ENCODE measurements around the gene PLAC1.

PLAC1 gene

DNA sequence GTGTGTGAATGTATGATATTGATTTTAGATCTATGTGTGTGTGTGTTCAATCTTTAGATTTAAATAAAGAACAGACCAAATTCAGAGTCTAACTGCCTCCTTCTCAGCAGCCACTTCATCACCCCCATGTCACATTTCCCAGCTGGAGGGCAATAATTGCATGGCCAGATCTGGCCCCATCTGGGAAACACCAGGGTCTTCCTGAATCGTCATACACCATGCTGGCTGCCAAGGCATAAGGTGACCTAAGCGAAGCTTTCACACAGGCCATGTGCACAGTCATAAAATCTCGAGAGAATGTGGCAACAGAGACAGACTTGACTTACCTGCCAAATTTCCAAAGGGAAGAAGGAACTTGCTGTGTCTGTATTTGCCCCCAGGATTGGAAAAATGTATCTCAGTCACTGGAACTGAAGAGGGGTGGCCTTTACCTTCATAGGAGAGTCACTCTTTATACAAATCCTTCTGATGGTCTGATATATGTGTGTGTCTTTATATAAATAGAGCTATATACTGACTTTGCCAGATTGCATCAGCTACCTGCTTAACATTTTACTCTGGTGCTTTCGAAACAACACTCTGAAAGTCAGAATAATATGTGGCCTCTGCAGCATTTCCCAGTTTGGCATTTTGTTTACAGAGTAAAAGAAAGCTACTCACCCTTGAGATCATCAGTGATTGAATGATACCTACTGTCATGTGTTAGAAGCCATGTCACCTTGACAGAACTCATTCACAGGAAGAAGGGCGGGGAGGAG lies at the start of gene PLAC1:
Gene PLAC1 (minus strand): TSS at position 470 of the 758 bp plus-strand sequence. CDS start 91,789 bp downstream, outside the sequence.
- DNase-seq = no peak

DNA sequence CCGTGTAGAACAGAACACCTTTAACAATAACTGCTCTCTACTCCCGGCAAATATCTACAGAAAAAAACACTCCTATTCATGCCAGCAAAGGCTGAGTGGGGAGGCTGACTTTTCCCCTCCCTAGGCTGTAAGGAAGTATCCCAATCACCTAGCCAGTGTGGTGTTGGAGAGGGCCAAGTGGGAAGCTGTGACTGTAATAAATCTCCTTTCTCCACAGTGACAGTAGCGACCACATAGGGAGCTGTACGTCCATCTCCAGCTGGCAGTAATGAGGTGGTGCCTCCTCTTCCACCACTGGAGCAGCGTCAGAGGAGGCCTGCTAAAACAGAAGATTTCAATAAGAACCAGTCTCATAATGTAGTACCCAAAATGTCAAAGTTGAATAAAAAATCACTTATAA lies 47.9 kb upstream of the PLAC1 start:
- no peak for DNase-seq

DNA sequence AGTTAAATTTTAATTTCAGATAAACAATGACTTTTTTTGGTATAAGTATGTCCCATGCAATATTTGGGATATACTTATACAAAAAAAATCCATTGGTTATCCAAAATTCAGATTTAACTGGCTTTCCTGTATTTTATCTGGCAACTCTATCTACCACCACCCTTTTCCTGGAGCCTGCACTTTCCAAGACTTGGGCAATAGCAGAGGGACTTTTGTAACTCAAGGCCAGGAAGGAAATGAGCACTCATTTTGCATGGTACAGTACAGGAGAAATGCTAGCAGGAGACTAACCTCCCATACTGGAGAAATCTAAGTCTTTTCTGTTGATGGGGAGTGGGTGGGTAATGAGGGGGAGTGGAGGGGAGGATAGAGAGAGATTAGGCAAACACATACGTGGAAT lies 37.7 kb upstream of the PLAC1 start:
- DNase-seq = no peak

- DNase-seq = no peak
These were observed 36.4 kb upstream of the PLAC1 start for GRCh38 chrX:134694333-134695322.

- no peak for DNase-seq
These were observed 35.4 kb upstream of the PLAC1 start for GRCh38 chrX:134693644-134694043.

DNA sequence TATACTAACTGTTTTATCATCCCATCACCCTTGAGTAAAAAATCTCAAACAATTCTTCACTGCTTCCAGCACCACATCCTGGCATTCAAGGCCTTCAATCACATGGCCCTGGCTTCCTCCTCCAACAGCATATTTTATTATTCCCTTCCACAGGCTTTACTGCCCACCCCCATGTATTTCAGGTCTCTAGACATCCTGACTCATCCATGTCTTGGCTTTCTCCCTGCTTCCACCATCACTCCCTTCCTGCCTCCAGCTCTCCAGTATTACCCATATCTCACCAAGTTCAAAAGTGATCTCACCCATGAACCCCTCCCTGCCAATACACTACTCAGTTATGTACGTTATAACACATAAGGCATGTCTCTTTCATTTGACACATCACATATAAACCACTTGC lies 34.7 kb upstream of the PLAC1 start:
- no peak for DNase-seq

- DNase-seq = no peak
These were observed 34.0 kb upstream of the PLAC1 start for GRCh38 chrX:134692233-134692632.

- DNase-seq = no peak
These were observed 33.2 kb upstream of the PLAC1 start for GRCh38 chrX:134691453-134691852.

DNA sequence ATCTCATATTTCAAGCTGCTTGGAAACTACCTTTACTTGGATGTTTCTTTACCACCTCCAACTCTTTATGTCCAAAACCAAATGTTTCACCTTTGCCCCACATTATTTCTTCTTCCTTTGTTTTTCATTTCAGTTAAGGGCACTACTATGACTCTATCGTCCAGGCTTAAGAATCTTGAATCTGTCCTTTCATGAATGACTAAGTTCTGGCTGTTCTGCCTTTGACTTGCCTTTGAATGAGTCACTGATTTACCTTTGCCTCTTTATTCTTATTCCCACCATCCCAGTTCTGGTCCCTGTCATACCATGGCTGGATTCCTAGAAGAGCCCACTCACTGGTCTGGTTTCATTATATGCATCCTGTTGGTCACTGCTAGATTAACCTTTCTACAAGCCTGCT lies 30.6 kb upstream of the PLAC1 start:
- no peak for DNase-seq

DNA sequence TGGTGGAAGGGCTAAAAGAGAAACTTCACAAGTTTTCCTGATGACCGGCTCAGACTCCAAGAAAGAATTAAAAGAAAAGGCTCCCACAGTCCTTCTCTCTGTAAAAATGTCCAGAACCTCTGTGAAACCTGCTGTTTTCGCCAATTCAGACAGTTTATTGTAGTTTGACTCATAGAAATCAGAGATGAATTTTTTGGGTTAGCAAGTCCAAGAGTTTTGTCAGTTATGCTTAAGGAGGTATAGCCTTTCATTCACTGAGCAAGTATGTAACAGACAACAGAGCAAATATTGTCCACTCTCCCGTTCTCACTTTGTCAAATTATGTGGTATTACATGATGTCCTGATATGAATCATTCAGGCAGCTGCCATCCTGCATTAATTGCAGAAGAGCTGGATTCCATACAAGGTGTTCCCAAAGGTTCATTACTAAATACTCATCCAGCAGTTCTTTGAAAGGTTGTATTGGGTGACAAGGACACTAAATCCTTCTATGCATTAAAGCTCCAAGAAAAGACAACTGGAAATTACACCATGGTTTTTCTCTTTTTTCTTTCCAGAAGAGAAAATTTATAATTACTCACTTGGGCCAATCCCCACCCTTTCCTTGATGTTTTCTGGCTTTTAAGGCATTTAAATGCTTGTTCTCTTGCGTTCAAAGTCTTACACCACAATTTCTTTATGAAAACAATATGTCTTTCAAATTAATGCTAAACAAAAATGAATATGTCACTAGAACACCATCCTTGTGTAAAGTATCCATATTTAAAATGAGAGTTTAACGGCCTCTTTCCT lies 30.0 kb upstream of the PLAC1 start:
- DNase-seq = no peak

GRCh38 chrX:134685668-134686067 lies 27.4 kb upstream of the PLAC1 start:
- DNase-seq = no peak

GRCh38 chrX:134684956-134685355 lies 26.7 kb upstream of the PLAC1 start:
- DNase-seq = no peak

- no peak for DNase-seq
These were observed 25.2 kb upstream of the PLAC1 start for GRCh38 chrX:134683351-134684005.

DNA sequence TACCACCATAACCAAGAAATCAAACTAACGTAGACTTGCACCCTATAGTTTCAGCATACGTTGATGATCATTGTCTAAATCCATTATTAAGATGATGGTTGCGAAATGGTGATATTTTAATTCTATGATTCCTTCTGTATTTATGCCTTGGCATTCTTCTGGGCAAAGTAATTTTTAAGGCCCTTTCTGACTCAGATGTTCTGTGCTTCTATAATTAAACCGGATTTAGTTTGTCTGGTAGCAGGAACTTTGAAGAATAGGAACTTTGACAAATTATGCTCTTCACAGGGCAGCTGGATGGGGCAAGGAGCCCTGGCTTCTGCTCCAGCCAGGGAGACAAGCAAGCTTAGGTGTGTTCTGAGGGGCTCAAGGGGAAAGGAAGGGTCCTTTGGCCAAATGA lies 23.8 kb upstream of the PLAC1 start:
- DNase-seq = no peak

- DNase-seq = no peak
These were observed 21.4 kb upstream of the PLAC1 start for GRCh38 chrX:134679644-134680043.

GRCh38 chrX:134679221-134679620 lies 20.9 kb upstream of the PLAC1 start:
- no peak for DNase-seq

- no peak for DNase-seq
These were observed 19.1 kb upstream of the PLAC1 start for GRCh38 chrX:134677332-134677731.

GRCh38 chrX:134676436-134676835 lies 18.2 kb upstream of the PLAC1 start:
- DNase-seq = no peak

GRCh38 chrX:134673123-134673522 lies 14.9 kb upstream of the PLAC1 start:
- DNase-seq = no peak

DNA sequence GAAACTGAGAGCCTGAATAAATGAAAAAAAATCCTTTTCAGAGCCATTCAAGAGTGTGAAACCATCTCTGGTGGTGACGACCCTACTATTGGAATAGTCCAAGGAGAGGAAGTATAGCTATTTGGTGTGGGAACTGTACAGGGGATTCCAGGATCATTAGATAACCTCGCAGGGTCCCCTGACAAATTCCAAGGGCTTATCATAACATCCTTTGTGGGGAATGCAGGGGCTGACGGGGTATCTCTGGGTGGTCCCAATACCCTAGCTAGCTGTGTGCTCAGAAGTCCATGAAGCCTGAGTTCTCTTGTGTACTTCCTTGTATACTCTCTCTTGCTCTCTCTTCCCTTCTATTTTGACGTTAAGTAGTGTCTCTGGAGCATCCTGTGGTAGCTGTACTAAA lies 13.8 kb upstream of the PLAC1 start:
- no peak for DNase-seq

- no peak for DNase-seq
These were observed 13.0 kb upstream of the PLAC1 start for GRCh38 chrX:134671294-134671693.

DNA sequence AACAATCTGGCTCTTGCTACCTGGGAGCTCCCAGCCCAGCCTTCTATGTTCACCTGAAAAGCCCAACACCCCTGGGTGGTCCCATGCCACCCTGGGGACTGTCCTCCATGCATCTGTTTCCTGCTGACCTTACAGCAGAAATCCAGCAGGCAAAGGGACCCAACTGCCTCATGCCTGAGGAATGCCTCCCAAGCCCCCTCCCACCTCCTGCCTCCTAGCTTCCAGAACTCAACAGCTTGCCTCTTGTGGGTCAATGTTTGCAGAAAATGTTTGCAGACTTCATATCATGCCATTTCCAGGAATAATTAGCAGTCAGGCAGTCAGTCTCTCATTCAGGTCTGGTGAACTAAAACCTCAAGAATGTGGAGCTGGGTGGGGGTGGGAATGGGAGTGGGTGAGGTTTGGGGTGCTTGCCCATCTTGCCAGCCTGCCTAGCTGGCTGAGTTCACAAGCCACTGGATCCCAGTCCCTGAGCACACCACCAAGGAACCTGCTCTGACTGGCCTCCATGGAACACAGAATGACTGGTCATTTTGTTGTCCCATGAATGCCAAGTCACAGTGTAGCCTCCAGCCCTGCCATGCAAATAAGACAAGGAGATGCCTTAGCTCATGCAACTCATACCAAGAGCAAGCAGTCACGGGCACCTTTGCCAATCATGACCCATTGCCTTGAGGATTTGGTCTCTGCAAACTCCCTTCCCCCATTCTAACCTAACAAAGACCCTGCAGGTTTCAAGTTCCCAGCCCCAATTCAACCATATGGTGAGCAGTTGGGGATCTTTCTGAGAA lies 12.1 kb upstream of the PLAC1 start:
- no peak for DNase-seq
